NB4 (cell line): Measurements from ENCODE around the gene SYNC.

Experiments
- POLR2A ChIP-seq: IDR thresholded peaks from 2 replicates; pipeline ENCODE4 v1.6.1; 2011; ENCODE audit warnings: mild to moderate bottlenecking; ENCODE audit not compliant: insufficient read length; ENCODE audit errors: extremely low read depth
- TF ChIP-seq, protein P1 (sequence below): IDR thresholded peaks from one replicate; pipeline ENCODE4 v1.5.1; 2012; ENCODE audit warnings: low read depth, low read length
- TF ChIP-seq, protein P2 (sequence below): IDR thresholded peaks from 2 replicates; pipeline ENCODE4 v1.6.1; 2011; ENCODE audit warnings: low read depth, low read length

DNA sequence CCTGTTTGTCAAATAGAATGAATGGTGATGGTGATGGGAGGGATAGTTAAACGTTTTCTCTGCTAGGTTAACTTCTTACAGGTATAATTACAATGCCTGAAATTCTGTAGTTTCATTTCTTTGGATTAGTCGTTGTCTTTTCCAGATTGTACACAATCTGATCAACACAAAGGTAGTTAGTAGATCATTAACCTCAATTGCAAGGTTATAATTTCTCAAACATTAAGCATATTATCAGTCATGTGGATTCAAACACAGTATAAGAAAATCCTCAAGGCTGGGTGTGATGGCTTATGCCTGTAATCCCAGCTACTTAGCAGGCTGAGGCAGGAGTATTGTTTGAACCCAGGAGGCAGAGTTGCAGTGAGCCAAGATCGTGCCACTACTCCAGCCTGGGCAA lies 20.6 kb downstream of the SYNC start:
- TF ChIP-seq, protein P1, sequence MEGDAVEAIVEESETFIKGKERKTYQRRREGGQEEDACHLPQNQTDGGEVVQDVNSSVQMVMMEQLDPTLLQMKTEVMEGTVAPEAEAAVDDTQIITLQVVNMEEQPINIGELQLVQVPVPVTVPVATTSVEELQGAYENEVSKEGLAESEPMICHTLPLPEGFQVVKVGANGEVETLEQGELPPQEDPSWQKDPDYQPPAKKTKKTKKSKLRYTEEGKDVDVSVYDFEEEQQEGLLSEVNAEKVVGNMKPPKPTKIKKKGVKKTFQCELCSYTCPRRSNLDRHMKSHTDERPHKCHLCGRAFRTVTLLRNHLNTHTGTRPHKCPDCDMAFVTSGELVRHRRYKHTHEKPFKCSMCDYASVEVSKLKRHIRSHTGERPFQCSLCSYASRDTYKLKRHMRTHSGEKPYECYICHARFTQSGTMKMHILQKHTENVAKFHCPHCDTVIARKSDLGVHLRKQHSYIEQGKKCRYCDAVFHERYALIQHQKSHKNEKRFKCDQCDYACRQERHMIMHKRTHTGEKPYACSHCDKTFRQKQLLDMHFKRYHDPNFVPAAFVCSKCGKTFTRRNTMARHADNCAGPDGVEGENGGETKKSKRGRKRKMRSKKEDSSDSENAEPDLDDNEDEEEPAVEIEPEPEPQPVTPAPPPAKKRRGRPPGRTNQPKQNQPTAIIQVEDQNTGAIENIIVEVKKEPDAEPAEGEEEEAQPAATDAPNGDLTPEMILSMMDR, result no peak
- TF ChIP-seq, protein P2, sequence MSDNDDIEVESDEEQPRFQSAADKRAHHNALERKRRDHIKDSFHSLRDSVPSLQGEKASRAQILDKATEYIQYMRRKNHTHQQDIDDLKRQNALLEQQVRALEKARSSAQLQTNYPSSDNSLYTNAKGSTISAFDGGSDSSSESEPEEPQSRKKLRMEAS, result no peak
- TF ChIP-seq POLR2A, result no peak
